Suprapubic skin (tissue), 4 donors: ENCODE data around the gene OTUB2. TPM values are rescaled to one million over a fixed set of nuclear protein-coding genes. Genes with fewer than 3 reads are reported as not detected.

Source experiments
- DNase-seq, 2 donors: peaks; one replicate each; pipeline ENCODE4 v3.0.0-alpha.2; 2019; ENCODE audit warnings: low spot score in 2 of 2
- H3K27ac ChIP-seq: fragments of 200-600 bp; sonication (generic); one replicate; pipeline ENCODE4 v1.5.1; 2019
- H3K27me3 ChIP-seq: fragments of 200-600 bp; sonication (generic); one replicate; pipeline ENCODE4 v1.5.1; 2019
- H3K36me3 ChIP-seq: fragments of 200-600 bp; sonication (generic); one replicate; pipeline ENCODE4 v1.5.1; 2019
- H3K4me1 ChIP-seq: fragments of 200-600 bp; sonication (generic); one replicate; pipeline ENCODE4 v1.5.1; 2019
- H3K4me3 ChIP-seq: fragments of 200-600 bp; sonication (generic); one replicate; pipeline ENCODE4 v1.5.1; 2019; ENCODE audit warnings: mild to moderate bottlenecking
- H3K9me3 ChIP-seq: fragments of 200-600 bp; sonication (generic); one replicate; pipeline ENCODE4 v1.5.1; 2019
- EP300 ChIP-seq: sonication (generic); formaldehyde crosslinking; IDR thresholded peaks from one replicate; pipeline ENCODE4 v1.6.1; 2017; ENCODE audit warnings: antibody characterized with exemption
- POLR2A ChIP-seq, 2 donors: fragments of 450-650 bp; IDR thresholded peaks; one replicate each; pipeline ENCODE4 v1.6.1; 2017; ENCODE audit warnings: antibody characterized with exemption in 2 of 2, mild to moderate bottlenecking in 2 of 2, moderate library complexity in 2 of 2
- POLR2AphosphoS5 ChIP-seq, 3 donors: sonication (generic); formaldehyde crosslinking; IDR thresholded peaks; one replicate each; pipeline ENCODE4 v1.6.1; 2017; ENCODE audit warnings: antibody characterized with exemption in 3 of 3
- WGBS: methylation state at CpG from one replicate; pipeline ENCODE4 v1.1.5; 2018; 5-methylcytosine and 5-hydroxymethylcytosine counted together
- total RNA-seq, 4 donors: library from RNA; depleted of rRNA; stranded (reverse); fragments of >200 nt; gene quantifications; one replicate each; pipeline ENCODE4 v1.1.0, GENCODE V29; 2016
- TF ChIP-seq, protein P1 (sequence below), 2 donors: fragments of 200-600 bp in 1 of 2; fragments of 450-650 bp in 1 of 2; sonication (generic) in 1 of 2; IDR thresholded peaks; one replicate each; pipeline ENCODE4 v1.5.1; 2016 to 2019; ENCODE audit warnings: antibody characterized with exemption in 2 of 2, mild to moderate bottlenecking in 1 of 2, moderate library complexity in 1 of 2

OTUB2 gene
- total RNA-seq, 4 donors from 2014 or later: 7.2 to 35.5 (median 14.3) TPM

DNA sequence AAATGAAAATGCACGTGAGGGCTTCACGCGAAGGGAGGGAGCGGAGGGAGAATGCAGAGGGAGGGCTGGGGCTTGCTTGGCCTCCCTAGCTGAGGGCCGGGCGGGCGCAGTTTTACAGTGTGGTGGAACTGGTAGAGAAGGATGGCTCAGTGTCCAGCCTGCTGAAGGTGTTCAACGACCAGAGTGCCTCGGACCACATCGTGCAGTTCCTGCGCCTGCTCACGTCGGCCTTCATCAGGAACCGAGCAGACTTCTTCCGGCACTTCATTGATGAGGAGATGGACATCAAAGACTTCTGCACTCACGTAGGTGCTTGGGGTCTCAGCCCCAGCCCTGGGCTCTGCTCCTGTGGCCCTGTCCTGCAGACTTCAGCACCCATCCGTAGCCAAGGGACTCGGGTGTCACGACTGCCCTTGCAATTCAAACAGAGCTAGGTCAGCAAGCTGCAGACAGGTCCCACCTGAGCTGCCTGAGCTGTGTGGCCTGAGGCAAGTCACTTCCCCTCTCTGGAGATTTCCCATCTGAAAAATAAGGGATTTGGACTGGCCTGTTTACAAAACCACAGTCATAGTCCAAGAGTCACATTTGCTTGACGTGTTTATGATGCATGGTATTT lies 18.4 kb downstream of the OTUB2 start:
- 89% methylated on average over 19 of the region's 20 CpGs for WGBS
- TF ChIP-seq, protein P1, sequence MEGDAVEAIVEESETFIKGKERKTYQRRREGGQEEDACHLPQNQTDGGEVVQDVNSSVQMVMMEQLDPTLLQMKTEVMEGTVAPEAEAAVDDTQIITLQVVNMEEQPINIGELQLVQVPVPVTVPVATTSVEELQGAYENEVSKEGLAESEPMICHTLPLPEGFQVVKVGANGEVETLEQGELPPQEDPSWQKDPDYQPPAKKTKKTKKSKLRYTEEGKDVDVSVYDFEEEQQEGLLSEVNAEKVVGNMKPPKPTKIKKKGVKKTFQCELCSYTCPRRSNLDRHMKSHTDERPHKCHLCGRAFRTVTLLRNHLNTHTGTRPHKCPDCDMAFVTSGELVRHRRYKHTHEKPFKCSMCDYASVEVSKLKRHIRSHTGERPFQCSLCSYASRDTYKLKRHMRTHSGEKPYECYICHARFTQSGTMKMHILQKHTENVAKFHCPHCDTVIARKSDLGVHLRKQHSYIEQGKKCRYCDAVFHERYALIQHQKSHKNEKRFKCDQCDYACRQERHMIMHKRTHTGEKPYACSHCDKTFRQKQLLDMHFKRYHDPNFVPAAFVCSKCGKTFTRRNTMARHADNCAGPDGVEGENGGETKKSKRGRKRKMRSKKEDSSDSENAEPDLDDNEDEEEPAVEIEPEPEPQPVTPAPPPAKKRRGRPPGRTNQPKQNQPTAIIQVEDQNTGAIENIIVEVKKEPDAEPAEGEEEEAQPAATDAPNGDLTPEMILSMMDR (IDR thresholded peaks at IDR 0.05): no peak
- TF ChIP-seq EP300: no peak
- no peak for TF ChIP-seq POLR2A (IDR thresholded peaks at IDR 0.05)
- no peak for TF ChIP-seq POLR2AphosphoS5 (IDR thresholded peaks at IDR 0.05)
- peak in 1 of 2 donors; percentile 46 for DNase-seq
- H3K36me3 ChIP-seq: peaks cover 63% of the 10 kb centered on the region
- peaks cover 6% of the 10 kb centered on the region for H3K4me1 ChIP-seq
- H3K27ac ChIP-seq: no peak overlapping the region
- no peaks in the 10 kb centered on the region for H3K27me3 ChIP-seq
- no peaks in the 10 kb centered on the region for H3K9me3 ChIP-seq
- no peak overlapping the region for H3K4me3 ChIP-seq

DNA sequence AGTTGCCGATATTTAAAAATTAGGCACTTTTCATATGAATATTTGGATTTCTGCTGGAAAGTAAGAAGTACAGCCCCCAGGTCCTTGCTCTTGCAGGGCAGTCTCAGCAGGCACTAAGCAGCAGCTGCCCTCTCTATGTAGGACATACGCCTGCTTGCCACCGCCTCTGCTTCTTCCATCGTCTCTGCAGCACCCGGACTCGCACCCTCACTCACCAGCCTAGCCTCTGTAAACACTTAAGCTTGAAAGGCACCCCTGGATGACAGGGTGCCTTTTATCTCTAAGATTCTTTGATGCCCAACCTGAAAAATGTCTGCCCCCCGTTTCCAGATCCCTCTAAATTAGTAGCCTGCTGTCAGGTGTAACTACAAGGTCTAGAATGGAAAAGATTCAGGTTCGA lies 19.0 kb downstream of the OTUB2 start:
- H3K36me3 ChIP-seq: peaks cover 68% of the 10 kb centered on the region
- DNase-seq: peak in 1 of 2 donors; percentile 30

DNA sequence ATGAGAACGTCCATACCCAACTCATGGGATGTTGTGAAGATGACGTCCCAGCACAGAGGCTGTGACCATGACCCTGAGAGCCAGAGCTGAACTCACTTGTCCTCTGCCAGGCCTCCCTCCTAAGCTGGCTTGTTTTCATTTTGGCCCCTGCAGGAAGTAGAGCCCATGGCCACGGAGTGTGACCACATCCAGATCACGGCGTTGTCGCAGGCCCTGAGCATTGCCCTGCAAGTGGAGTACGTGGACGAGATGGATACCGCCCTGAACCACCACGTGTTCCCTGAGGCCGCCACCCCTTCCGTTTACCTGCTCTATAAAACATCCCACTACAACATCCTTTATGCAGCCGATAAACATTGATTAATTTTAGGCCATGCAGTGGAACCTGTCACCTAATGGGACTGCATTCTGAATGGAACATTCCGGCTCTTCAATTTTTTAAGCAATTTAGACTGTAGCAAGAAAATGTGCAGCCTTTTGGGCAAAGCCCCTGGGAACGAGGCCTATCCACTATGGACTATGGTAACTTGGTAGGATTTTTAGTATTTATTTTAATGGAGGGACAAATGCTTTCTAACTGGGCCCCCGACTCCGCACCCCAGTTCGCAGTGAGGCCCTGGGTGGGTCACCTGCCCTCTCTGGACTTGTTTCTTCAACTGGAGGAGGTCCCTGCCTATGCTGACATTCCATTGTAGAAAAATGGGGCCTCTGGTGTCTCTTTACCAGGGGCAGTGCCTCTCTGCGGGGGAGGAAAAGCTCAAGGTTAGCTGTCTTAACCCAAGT lies 19.6 kb downstream of the OTUB2 start:
- peak; percentile 9 to 52 for DNase-seq
- WGBS: 84% methylated on average over 19 of the region's 19 CpGs
- no peak for TF ChIP-seq POLR2A (IDR thresholded peaks at IDR 0.05)
- Histone ChIP-seq H3K4me3 (no peak overlapping the region), H3K4me1 (peaks cover 6% of the 10 kb centered on the region), H3K27me3 (no peaks in the 10 kb centered on the region), H3K9me3 (no peaks in the 10 kb centered on the region), H3K36me3 (peaks cover 74% of the 10 kb centered on the region), H3K27ac (no peak overlapping the region)

More for the DNA sequence above, 19.0 kb downstream of the OTUB2 start:
- Histone ChIP-seq H3K27ac (no peak overlapping the region), H3K4me3 (no peak overlapping the region), H3K27me3 (no peaks in the 10 kb centered on the region), H3K4me1 (peaks cover 6% of the 10 kb centered on the region), H3K9me3 (no peaks in the 10 kb centered on the region)
- TF ChIP-seq POLR2AphosphoS5 (IDR thresholded peaks at IDR 0.05): no peak
- TF ChIP-seq EP300: no peak
- TF ChIP-seq, protein P1 (IDR thresholded peaks at IDR 0.05): no peak
- TF ChIP-seq POLR2A (IDR thresholded peaks at IDR 0.05): no peak
- 91% methylated on average over 8 of the region's 8 CpGs for WGBS

DNA sequence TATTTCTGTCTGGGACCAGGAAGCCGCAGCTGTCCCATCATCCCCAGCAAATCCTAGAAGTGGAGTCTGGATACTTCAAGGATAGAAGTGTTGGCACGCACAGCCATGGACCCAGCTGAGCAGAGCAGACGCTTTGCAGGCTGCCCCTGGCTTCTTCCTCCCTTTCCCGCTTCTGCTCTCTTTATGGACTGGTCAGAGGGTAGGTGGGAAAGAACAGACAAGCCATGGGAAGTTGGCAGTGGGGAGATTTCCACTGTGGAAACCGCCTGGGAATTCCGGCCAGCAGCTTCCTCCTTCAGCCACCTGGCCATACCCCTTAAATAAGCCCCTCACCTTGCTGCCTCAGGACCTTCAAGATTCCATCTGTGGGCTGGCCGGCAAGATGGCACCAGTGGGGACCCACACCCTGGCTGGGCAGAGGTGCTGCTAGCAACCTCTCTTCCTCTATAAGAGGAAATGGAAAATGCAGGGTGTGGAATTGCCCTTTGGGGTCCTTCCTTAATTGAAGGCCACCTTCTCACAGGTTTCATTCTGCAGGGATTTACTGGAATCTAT lies 20.6 kb downstream of the OTUB2 start:
- Histone ChIP-seq H3K4me3 (no peak overlapping the region), H3K9me3 (no peaks in the 10 kb centered on the region), H3K4me1 (peaks cover 6% of the 10 kb centered on the region), H3K27ac (no peak overlapping the region), H3K27me3 (no peaks in the 10 kb centered on the region), H3K36me3 (peaks cover 84% of the 10 kb centered on the region)
- DNase-seq: peak in 1 of 2 donors; percentile 53
- TF ChIP-seq, protein P1 (IDR thresholded peaks at IDR 0.05): no peak
- no peak for TF ChIP-seq POLR2A (IDR thresholded peaks at IDR 0.05)
- no peak for TF ChIP-seq POLR2AphosphoS5 (IDR thresholded peaks at IDR 0.05)
- TF ChIP-seq EP300: no peak
- 75% methylated on average over 7 of the region's 7 CpGs for WGBS

DNA sequence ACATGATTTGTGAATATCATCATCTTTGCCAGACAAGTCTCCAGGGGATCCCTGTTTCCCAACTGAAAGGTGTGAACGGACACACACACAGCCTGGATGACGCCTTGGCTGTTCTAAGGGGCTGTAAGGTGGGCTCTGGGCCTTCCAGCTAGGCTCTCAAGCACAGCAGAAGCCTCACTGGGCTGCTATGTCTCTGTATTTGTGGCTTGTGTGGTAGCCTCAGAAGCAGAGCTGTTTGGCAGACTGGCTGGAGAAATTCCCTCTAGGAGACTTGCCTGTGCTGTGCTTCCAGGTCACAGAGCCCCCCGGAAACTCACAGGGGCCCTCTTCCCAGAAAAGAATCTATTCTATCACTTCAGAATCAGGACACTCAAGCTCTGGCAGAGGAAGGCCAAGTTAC lies 21.4 kb downstream of the OTUB2 start:
- Histone ChIP-seq H3K4me1 (peaks cover under 1% of the 10 kb centered on the region), H3K9me3 (no peaks in the 10 kb centered on the region), H3K4me3 (no peak overlapping the region), H3K27ac (no peak overlapping the region), H3K36me3 (peaks cover 93% of the 10 kb centered on the region), H3K27me3 (no peaks in the 10 kb centered on the region)
- WGBS: 88% methylated on average over 1 of the region's 3 CpGs
- peak in 1 of 2 donors; percentile 54 for DNase-seq
- TF ChIP-seq, protein P1 (IDR thresholded peaks at IDR 0.05): no peak
- TF ChIP-seq POLR2A (IDR thresholded peaks at IDR 0.05) (no peak), POLR2AphosphoS5 (IDR thresholded peaks at IDR 0.05) (no peak), EP300 (no peak)
